GM12891 (cell line): ENCODE data around the gene LRIT3.

Experiments used
- POLR2A ChIP-seq: IDR thresholded peaks from 2 replicates; pipeline ENCODE4 v1.6.1; 2011; ENCODE audit warnings: low read depth, low read length, control low read depth
- POLR2AphosphoS5 ChIP-seq: IDR thresholded peaks from 2 replicates; pipeline ENCODE4 v1.6.1; 2011; ENCODE audit warnings: low read depth, low read length, control low read depth
- TAF1 ChIP-seq: IDR thresholded peaks from 2 replicates; pipeline ENCODE4 v1.6.1; 2011; ENCODE audit warnings: low read depth, low read length, control low read depth

GRCh38 chr4:109809655-109810054 lies 38.3 kb upstream of the LRIT3 start:
- TF ChIP-seq POLR2AphosphoS5 (no peak), POLR2A (no peak), TAF1 (no peak)
